GM23248 (cell line): ENCODE results near the gene CTNNAL1. TPM values are rescaled to one million over a fixed set of nuclear protein-coding genes. Genes with fewer than 3 reads are reported as not detected.
"Not testable (repeated sequence)": the region's sequence is repeated elsewhere in the genome, so short reads cannot be mapped to it uniquely, and the experiment has no call there.

ENCODE experiments used
- DNase-seq: peaks from one replicate; pipeline ENCODE4 v3.0.0-alpha.2; 2015
- H2AFZ ChIP-seq: fragments of 200-600 bp; sonication (generic); 2 replicates; pipeline ENCODE4 v1.6.1; 2016; ENCODE audit warnings: antibody characterized with exemption
- H3F3A ChIP-seq: fragments of 200-600 bp; sonication (generic); 2 replicates; pipeline ENCODE4 v1.6.1; 2016; ENCODE audit warnings: mild to moderate bottlenecking, antibody characterized with exemption, mixed run types; ENCODE audit not compliant: insufficient read depth
- H3K27ac ChIP-seq: fragments of 200-600 bp; sonication (generic); 2 replicates; pipeline ENCODE4 v1.5.1; 2016; ENCODE audit warnings: mild to moderate bottlenecking
- H3K27me3 ChIP-seq: fragments of 200-600 bp; sonication (generic); replicated peaks from 2 replicates; pipeline ENCODE4 v1.6.1; 2016; ENCODE audit warnings: mild to moderate bottlenecking; ENCODE audit not compliant: insufficient read depth
- H3K36me3 ChIP-seq: fragments of 200-600 bp; sonication (generic); 2 replicates; pipeline ENCODE4 v1.6.1; 2016; ENCODE audit warnings: low read depth, mild to moderate bottlenecking
- H3K4me1 ChIP-seq: fragments of 200-600 bp; sonication (generic); 2 replicates; pipeline ENCODE4 v1.6.1; 2016; ENCODE audit warnings: mild to moderate bottlenecking; ENCODE audit not compliant: insufficient read depth
- H3K4me2 ChIP-seq: fragments of 200-600 bp; sonication (generic); one replicate; pipeline ENCODE4 v1.6.1; 2016; ENCODE audit warnings: mild to moderate bottlenecking; ENCODE audit not compliant: unreplicated experiment
- H3K4me3 ChIP-seq: fragments of 200-600 bp; sonication (generic); 2 replicates; pipeline ENCODE4 v1.5.1; 2016; ENCODE audit warnings: mild to moderate bottlenecking
- H3K79me2 ChIP-seq: fragments of 200-600 bp; sonication (generic); 2 replicates; pipeline ENCODE4 v1.6.1; 2016; ENCODE audit warnings: mild to moderate bottlenecking; ENCODE audit not compliant: insufficient read depth
- H3K9ac ChIP-seq: fragments of 200-600 bp; sonication (generic); 2 replicates; pipeline ENCODE4 v1.6.1; 2016; ENCODE audit warnings: mild to moderate bottlenecking
- H3K9me2 ChIP-seq: fragments of 200-600 bp; sonication (generic); 2 replicates; pipeline ENCODE4 v1.6.1; 2016; ENCODE audit warnings: mixed run types, mild to moderate bottlenecking, moderate library complexity; ENCODE audit not compliant: insufficient read depth
- H3K9me3 ChIP-seq: fragments of 200-600 bp; sonication (generic); one replicate; pipeline ENCODE4 v1.6.1; 2017; ENCODE audit warnings: low read depth
- H4K20me1 ChIP-seq: fragments of 200-600 bp; sonication (generic); 2 replicates; pipeline ENCODE4 v1.6.0; 2016; ENCODE audit not compliant: insufficient read depth
- EZH2 ChIP-seq: fragments of 200-600 bp; sonication (generic); IDR thresholded peaks from 2 replicates; pipeline ENCODE4 v1.6.1; 2018; ENCODE audit warnings: antibody characterized with exemption, mild to moderate bottlenecking; ENCODE audit not compliant: insufficient read depth, poor library complexity, severe bottlenecking
- EZH2phosphoT487 ChIP-seq: fragments of 200-600 bp; sonication (generic); IDR thresholded peaks from 2 replicates; pipeline ENCODE4 v1.6.1; 2018; ENCODE audit warnings: antibody characterized with exemption, moderate library complexity, mild to moderate bottlenecking, low read depth; ENCODE audit not compliant: insufficient read depth
- WGBS, 2 experiments: methylation state at CpG; one replicate each; pipeline ENCODE4 v1.1.6; 2015 to 2017; ENCODE audit warnings: low lambda C conversion rate in 2 of 2, low coverage in 1 of 2; ENCODE audit errors: missing lambda C conversion rate in 2 of 2; 5-methylcytosine and 5-hydroxymethylcytosine counted together
- in situ Hi-C: fragments of 300-500 bp; cut with MboI; formaldehyde crosslinking; loops from 2 replicates; pipeline ENCODE4 v1.15.0; 2020
- polyA plus RNA-seq: library from polyadenylated mRNA; unstranded; fragments of >200 nt; fragmentation: Nextera tagmentation; extraction: Ambion mirVana; gene quantifications from 2 replicates; pipeline ENCODE4 v1.2.1, GENCODE V29; 2016
- total RNA-seq: library from RNA; depleted of rRNA; stranded (reverse); fragments of >200 nt; shearing (Covaris generic); gene quantifications from 2 replicates; pipeline ENCODE4 v1.2.3, GENCODE V29; 2014

The CTNNAL1 gene
- total and polyA plus RNA-seq, 2 experiments from 2014 or later, result 97.9 to 119 TPM

DNA sequence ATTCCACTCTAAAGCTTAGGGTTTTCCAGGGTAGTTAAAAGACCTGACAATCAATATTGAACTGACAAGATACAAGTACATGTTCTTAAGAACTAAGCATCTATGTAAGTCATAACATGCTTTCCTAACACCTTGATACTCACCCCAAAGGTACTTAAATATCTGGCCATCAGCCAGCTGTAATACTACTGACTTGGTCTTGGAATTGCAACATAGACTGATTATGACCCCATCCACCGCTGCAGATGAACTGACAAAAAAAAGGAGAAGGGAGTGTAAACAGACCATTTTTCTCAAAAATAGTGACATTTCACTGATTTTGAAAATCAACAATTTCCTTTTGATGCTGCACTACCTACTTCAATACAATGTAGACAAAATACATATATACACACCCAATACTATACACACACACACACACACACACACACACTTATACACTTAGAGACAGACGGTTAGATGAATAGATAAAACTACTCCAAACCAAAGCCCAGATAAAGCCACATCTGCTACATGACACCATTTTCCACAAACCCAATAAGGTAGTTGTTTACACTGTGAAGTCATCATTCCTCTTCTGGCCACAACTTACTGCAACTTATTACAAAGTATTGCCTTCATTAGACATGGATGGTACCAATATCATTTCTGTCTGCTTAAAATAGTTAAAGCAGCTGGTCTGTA is 109.7 kb downstream of the CTNNAL1 start:
- Histone ChIP-seq H3K4me2 (no peak overlapping the region), H3K79me2 (no peaks in the 10 kb centered on the region), H3K9ac (no peak overlapping the region), H3K4me3 (no peak overlapping the region), H4K20me1 (no peaks in the 10 kb centered on the region), H3F3A (no peaks in the 10 kb centered on the region), H3K9me2 (no peaks in the 10 kb centered on the region), H3K27me3 (no peaks in the 10 kb centered on the region), H3K4me1 (no peaks in the 10 kb centered on the region), H3K36me3 (peaks cover 55% of the 10 kb centered on the region), H2AFZ (no peak overlapping the region), H3K27ac (no peak overlapping the region), H3K9me3 (no peaks in the 10 kb centered on the region)
- in situ Hi-C loops, result no loop called here
- no peak for TF ChIP-seq EZH2phosphoT487
- no peak for TF ChIP-seq EZH2
- DNase-seq, result no peak
- WGBS, 2 experiments, result 96 to 100% methylated on average over 2 of the region's 2 CpGs

GRCh38 chr9:108900176-108900575 is 113.1 kb downstream of the CTNNAL1 start:
- no peaks in the 10 kb centered on the region for H3F3A ChIP-seq
- H3K27ac ChIP-seq, result no peak overlapping the region
- DNase-seq, result no peak
- no peaks in the 10 kb centered on the region for H3K4me1 ChIP-seq
- no peaks in the 10 kb centered on the region for H4K20me1 ChIP-seq
- no peaks in the 10 kb centered on the region for H3K79me2 ChIP-seq
- H3K9me3 ChIP-seq, result no peaks in the 10 kb centered on the region
- no peak overlapping the region for H3K9ac ChIP-seq
- WGBS, 2 experiments, result 91% methylated on average over 5 of the region's 5 CpGs
- peaks cover 59% of the 10 kb centered on the region for H3K36me3 ChIP-seq
- TF ChIP-seq EZH2 (no peak), EZH2phosphoT487 (no peak)
- no peak overlapping the region for H2AFZ ChIP-seq
- no peaks in the 10 kb centered on the region for H3K9me2 ChIP-seq
- no peak overlapping the region for H3K4me2 ChIP-seq
- in situ Hi-C loops, result no loop called here
- no peaks in the 10 kb centered on the region for H3K27me3 ChIP-seq
- H3K4me3 ChIP-seq, result no peak overlapping the region

GRCh38 chr9:108899023-108899695 is 114.1 kb downstream of the CTNNAL1 start:
- H3K4me2 ChIP-seq, H3K27ac ChIP-seq, H3K79me2 ChIP-seq, H3K9me2 ChIP-seq, H2AFZ ChIP-seq, H3K4me3 ChIP-seq, DNase-seq, in situ Hi-C loops, H4K20me1 ChIP-seq, H3F3A ChIP-seq, H3K9ac ChIP-seq, H3K4me1 ChIP-seq, H3K9me3 ChIP-seq, H3K27me3 ChIP-seq: not testable (repeated sequence)
- 88% methylated on average over 8 of the region's 8 CpGs for WGBS, 2 experiments
- peaks cover 58% of the 10 kb centered on the region for H3K36me3 ChIP-seq

GRCh38 chr9:108897324-108898096 is 115.8 kb downstream of the CTNNAL1 start:
- WGBS, 2 experiments, result 71 to 76% methylated on average over 2 of the region's 2 CpGs
- Histone ChIP-seq H3K9me3 (no peaks in the 10 kb centered on the region), H3K4me2 (no peak overlapping the region), H3K27ac (no peak overlapping the region), H3K27me3 (no peaks in the 10 kb centered on the region), H3K9me2 (no peaks in the 10 kb centered on the region), H3K9ac (no peak overlapping the region), H3K4me1 (no peaks in the 10 kb centered on the region), H2AFZ (no peak overlapping the region), H4K20me1 (no peaks in the 10 kb centered on the region), H3K4me3 (no peak overlapping the region), H3K79me2 (no peaks in the 10 kb centered on the region), H3K36me3 (peaks cover 54% of the 10 kb centered on the region), H3F3A (no peaks in the 10 kb centered on the region)
- TF ChIP-seq EZH2 (no peak), EZH2phosphoT487 (no peak)
- in situ Hi-C loops, result no loop called here
- no peak for DNase-seq
